Measurements from ENCODE around the gene WBP1. TPM values are rescaled to one million over a fixed set of nuclear protein-coding genes. Genes with fewer than 3 reads are reported as not detected.
"Not testable (repeated sequence)": the region's sequence is repeated elsewhere in the genome, so short reads cannot be mapped to it uniquely, and the experiment has no call there.

The WBP1 gene
- total RNA-seq, 5 donors from 2014 or later (not counting 1 experiment from before 2014, with no cell fraction given), result 80.2 to 104 (median 98.2) TPM

DNA sequence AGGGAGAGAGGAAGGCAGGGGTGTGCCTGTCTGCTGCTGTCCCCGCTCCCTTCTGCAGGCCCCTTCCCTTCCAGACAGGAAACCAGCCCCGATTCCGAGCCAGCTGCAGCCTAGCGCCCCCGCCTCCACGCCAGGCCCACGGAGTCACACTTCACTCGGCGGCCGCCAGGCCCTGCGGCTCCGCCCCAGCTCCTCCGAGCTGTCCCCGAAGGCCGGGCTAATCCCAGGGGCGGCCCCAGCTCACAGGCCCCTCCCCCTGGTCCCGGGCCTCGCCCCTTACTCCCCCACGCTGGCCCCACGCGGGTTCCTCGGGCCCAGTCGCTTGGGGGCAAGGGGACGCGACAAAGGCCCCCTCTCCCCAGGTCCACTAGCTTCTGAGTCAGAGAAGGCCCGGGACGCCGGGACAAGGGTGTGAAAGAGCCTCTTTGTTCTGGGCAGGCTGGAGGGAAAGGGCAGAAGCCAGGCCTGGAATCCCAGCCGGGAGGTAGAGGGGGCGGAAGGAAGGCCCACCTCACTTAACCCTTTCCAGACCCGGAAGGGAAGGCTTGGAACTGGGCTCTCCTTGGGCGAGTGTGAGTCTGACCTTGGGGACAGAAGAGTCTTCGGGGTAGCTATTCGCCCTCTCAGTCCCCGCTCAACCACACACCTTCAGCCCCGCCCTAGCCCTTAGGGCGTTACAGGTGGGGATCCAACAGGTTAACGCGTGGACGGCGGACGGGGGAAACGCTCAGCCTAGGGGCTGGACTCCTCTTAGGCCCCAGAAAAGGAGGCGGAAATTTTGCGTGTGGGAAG, 17.7 kb upstream of the WBP1 start:
- DNase-seq, result peak in 13 of 35 experiments; percentile 10 to 53 (median 33)
- no peak overlapping the region for H3K27ac ChIP-seq (ENCODE audit: low read length)
- CTCF ChIA-PET, result no interaction called here
- no peaks in the 10 kb centered on the region for H3K36me3 ChIP-seq (ENCODE audit: control insufficient read depth in 2 of 2, extremely low read depth in 1 of 2, insufficient read depth in 1 of 2, low read length in 1 of 2)
- ATAC-seq (replicated peaks in 1 of 4), result peak; percentile 65 to 80 (median 69)
- H3K9me3 ChIP-seq, result no peaks in the 10 kb centered on the region
- no peak overlapping the region for H3K27ac Mint-ChIP-seq
- WGBS (ENCODE audit: insufficient coverage), result 46% methylated on average over 32 of the region's 45 CpGs
- H3K27me3 Mint-ChIP-seq, result peaks cover 21 to 41% of the 10 kb centered on the region in 2 donors
- POLR2A ChIA-PET, result interaction anchor here (0.9 to 1.0 kb wide), 2 partner anchors 17 to 18 kb away, joined by 3 read pairs; partner anchors contain the start of gene WBP1 (in 1 of the 2)
- H3K4me1 ChIP-seq (ENCODE audit: control insufficient read depth in 1 of 2, extremely low read depth in 1 of 2, insufficient read depth in 2 of 2, low read length in 2 of 2), result peaks cover 0 to 26% of the 10 kb centered on the region in 2 experiments
- H3K9me3 Mint-ChIP-seq, result no peaks in the 10 kb centered on the region
- H3K27me3 ChIP-seq (replicated peaks in 1 of 2; ENCODE audit: control insufficient read depth in 2 of 2, extremely low read depth in 1 of 2, insufficient read depth in 2 of 2, low read length in 1 of 2), result peaks cover 4 to 54% of the 10 kb centered on the region in 2 experiments
- peak overlapping the region; percentile 15 to 56 for H3K4me3 ChIP-seq (ENCODE audit: control insufficient read depth in 1 of 2, extremely low read depth in 1 of 2, low read length in 1 of 2)
- H3K36me3 Mint-ChIP-seq, result no peaks in the 10 kb centered on the region
- H3K4me1 Mint-ChIP-seq, result peaks cover 13 to 15% (median 14%) of the 10 kb centered on the region in 3 donors
- H3K4me3 Mint-ChIP-seq, result peak overlapping the region; percentile 34 to 59 (median 51)

DNA sequence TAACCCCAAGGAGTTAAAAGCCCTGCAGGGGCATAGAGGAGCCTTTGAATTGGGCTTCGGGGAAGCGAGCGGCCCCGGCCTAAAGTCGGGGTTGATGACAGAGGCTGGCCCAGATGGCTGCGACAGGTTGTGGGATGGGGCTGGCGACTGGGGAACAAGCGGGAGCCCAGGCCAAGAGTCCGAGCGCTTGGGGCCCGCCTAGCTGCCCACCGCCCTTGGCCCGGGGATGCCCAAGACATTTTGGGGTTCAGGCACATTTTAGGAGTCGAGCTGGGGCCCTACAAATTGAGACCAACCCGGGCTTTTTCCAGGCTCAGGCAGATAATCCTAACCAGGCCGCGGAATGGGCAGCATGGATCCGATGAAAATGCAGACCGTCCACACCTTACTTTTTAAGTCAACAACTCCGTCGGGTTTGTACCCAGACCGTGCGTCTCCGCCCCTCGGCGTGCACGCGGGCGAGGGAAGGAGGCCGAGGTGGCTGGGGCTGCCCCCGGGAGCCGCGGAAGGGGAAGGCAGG, 17.0 kb upstream of the WBP1 start:
- POLR2A ChIA-PET, result interaction anchor here in 1 of 2 donors (0.9 kb wide), 1 partner anchor 17 kb away, joined by 3 read pairs; the partner anchor contains the start of gene WBP1
- peak overlapping the region; percentile 16 to 35 for H3K4me3 ChIP-seq (ENCODE audit: control insufficient read depth in 1 of 2, extremely low read depth in 1 of 2, low read length in 1 of 2)
- no peak overlapping the region for H3K27ac Mint-ChIP-seq

DNA sequence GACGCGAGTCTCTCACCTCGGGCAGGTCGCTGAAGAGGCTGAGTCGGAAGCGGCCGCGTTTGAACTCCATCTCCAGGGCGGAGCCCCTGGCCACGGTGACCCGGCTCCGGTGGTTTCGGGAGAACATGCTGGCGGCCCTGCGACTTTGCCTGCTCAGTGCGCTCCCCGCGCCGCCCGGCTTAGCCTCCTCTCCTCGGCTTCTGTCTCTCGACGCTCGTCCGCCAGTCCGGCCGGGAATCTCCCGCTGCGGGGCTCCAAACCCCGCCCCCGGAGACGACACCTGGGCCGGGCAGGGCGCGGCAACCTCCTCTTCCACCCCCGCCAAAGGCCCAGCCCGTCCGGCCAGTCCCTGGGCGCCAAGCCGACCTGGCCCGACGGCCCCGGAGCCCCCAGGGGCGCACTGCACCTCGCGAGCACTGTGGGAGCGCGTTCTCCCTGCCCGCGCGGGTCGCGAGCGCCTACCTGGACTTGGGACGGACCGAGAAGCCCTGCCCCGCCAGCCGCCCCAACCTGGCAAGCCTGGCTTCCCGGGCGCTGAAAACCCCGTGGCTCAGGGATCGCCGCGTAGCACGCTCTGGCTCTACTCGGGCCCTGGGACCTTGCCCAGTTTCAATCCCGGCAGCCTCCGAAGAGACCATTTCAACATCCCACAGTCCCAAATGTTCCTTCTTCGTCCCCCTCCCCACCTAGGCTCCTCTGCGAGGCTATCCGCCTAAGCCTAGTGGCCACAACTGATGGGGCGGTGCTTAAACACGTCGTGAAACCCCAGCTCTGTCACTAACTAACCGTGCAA, 16.4 kb upstream of the WBP1 start, which contains the start of gene RTKN:
Gene RTKN, minus strand, starts transcription at position 248 of the 793 bp plus-strand sequence. Its CDS starts 121 bp downstream, at position 127.
- no peaks in the 10 kb centered on the region for H3K36me3 Mint-ChIP-seq
- Histone ChIP-seq H3K27ac (ENCODE audit: low read length) (no peak within 1 kb of the TSS), H3K4me1 (ENCODE audit: control insufficient read depth in 1 of 2, extremely low read depth in 1 of 2, insufficient read depth in 2 of 2, low read length in 2 of 2) (peaks cover 0 to 26% of the 10 kb centered on the region in 2 experiments), H3K9me3 (no peaks in the 10 kb centered on the region), H3K36me3 (ENCODE audit: control insufficient read depth in 2 of 2, extremely low read depth in 1 of 2, insufficient read depth in 1 of 2, low read length in 1 of 2) (no peaks in the 10 kb centered on the region), H3K4me3 (ENCODE audit: control insufficient read depth in 1 of 2, extremely low read depth in 1 of 2, low read length in 1 of 2) (peak within 1 kb of the TSS; percentile 16 to 56), H3K27me3 (replicated peaks in 1 of 2; ENCODE audit: control insufficient read depth in 2 of 2, extremely low read depth in 1 of 2, insufficient read depth in 2 of 2, low read length in 1 of 2) (peaks cover 4 to 54% of the 10 kb centered on the region in 2 experiments)
- ChIA-PET POLR2A (no interaction called here), CTCF (interaction anchor here in 1 of 2 donors (0.7 kb wide), 1 partner anchor 31 kb away, joined by 3 read pairs; no protein-coding TSS in a partner anchor)
- peak within 1 kb of the TSS; percentile 56 to 77 (median 59) for H3K4me3 Mint-ChIP-seq
- ATAC-seq (replicated peaks in 1 of 4) (peak; percentile 41 to 52 (median 48)), DNase-seq (peak in 9 of 35 experiments; percentile 9 to 50 (median 26))
- H3K27ac Mint-ChIP-seq, result no peak within 1 kb of the TSS
- 21% methylated on average over 74 of the region's 75 CpGs for WGBS (ENCODE audit: insufficient coverage)
- peaks cover 13 to 15% (median 14%) of the 10 kb centered on the region in 3 donors for H3K4me1 Mint-ChIP-seq
- peaks cover 21 to 41% of the 10 kb centered on the region in 2 donors for H3K27me3 Mint-ChIP-seq
- H3K9me3 Mint-ChIP-seq, result no peaks in the 10 kb centered on the region

More for the DNA sequence above, 17.0 kb upstream of the WBP1 start:
- Mint-ChIP-seq H3K9me3 (no peaks in the 10 kb centered on the region), H3K4me1 (peaks cover 13 to 15% (median 14%) of the 10 kb centered on the region in 3 donors), H3K36me3 (no peaks in the 10 kb centered on the region), H3K4me3 (peak overlapping the region; percentile 51 to 59 (median 56)), H3K27me3 (peaks cover 21 to 41% of the 10 kb centered on the region in 2 donors)
- Histone ChIP-seq H3K27me3 (replicated peaks in 1 of 2; ENCODE audit: control insufficient read depth in 2 of 2, extremely low read depth in 1 of 2, insufficient read depth in 2 of 2, low read length in 1 of 2) (peaks cover 4 to 54% of the 10 kb centered on the region in 2 experiments), H3K4me1 (ENCODE audit: control insufficient read depth in 1 of 2, extremely low read depth in 1 of 2, insufficient read depth in 2 of 2, low read length in 2 of 2) (peaks cover 0 to 26% of the 10 kb centered on the region in 2 experiments), H3K9me3 (no peaks in the 10 kb centered on the region), H3K36me3 (ENCODE audit: control insufficient read depth in 2 of 2, extremely low read depth in 1 of 2, insufficient read depth in 1 of 2, low read length in 1 of 2) (no peaks in the 10 kb centered on the region), H3K27ac (ENCODE audit: low read length) (no peak overlapping the region)
- WGBS (ENCODE audit: insufficient coverage), result 52% methylated on average over 31 of the region's 33 CpGs
- no peak for ATAC-seq (replicated peaks in 1 of 4)
- no peak for DNase-seq
- CTCF ChIA-PET, result no interaction called here

DNA sequence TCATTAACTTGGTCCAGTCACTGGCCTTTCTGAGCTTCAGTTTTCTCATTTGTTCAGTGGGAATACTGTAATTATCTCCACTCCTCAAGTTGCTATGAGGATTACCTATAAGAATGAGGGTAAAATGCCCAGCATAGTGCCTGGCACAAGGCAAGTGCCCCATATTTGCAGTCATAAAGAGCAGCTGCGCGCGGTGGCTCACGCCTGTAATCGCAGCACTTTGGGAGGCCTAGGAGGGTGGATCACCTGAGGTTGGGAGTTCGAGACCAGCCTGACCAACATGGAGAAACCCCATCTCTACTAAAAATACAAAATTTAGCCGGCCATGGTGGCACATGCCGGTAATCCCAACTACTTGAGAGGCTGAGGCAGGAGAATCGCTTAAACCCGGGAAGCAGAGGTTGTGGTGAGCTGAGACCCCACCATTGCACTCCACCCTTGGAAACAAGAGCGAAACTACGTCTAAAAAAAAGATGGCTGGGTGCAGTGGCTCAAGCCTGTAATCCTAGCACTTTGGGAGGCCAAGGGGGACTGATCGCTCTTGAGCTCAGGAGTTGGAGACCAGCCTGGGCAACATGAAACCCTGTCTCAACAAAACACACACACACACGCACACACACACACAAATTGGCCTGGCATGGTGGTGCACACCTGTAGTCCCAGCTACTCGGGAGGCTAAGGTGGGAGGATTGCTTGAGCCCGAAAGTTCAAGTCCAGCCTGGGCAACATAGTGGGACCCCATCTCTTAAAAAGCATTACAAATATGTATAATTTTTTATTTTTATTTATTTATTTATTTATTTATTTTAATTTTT, 15.5 kb upstream of the WBP1 start:
- H3K27me3 ChIP-seq (replicated peaks in 1 of 2; ENCODE audit: control insufficient read depth in 2 of 2, extremely low read depth in 1 of 2, insufficient read depth in 2 of 2, low read length in 1 of 2), result peaks cover 4 to 54% of the 10 kb centered on the region in 2 experiments
- Mint-ChIP-seq H3K4me1 (peaks cover 13 to 15% (median 14%) of the 10 kb centered on the region in 3 donors), H3K4me3 (peak overlapping the region; percentile 56 to 77 (median 59)), H3K27me3 (peaks cover 21 to 44% of the 10 kb centered on the region in 2 donors)
- 100% methylated on average over 2 of the region's 16 CpGs for WGBS (ENCODE audit: insufficient coverage)
- H3K36me3 Mint-ChIP-seq; H3K27ac ChIP-seq (ENCODE audit: low read length); DNase-seq; H3K9me3 ChIP-seq; H3K9me3 Mint-ChIP-seq; H3K27ac Mint-ChIP-seq; ATAC-seq (replicated peaks in 1 of 4); POLR2A ChIA-PET; H3K36me3 ChIP-seq (ENCODE audit: control insufficient read depth in 2 of 2, extremely low read depth in 1 of 2, insufficient read depth in 1 of 2, low read length in 1 of 2): not testable (repeated sequence)
- peaks cover 0 to 26% of the 10 kb centered on the region in 2 experiments for H3K4me1 ChIP-seq (ENCODE audit: control insufficient read depth in 1 of 2, extremely low read depth in 1 of 2, insufficient read depth in 2 of 2, low read length in 2 of 2)
- CTCF ChIA-PET, result interaction anchor here in 1 of 2 donors (0.7 kb wide), 1 partner anchor 31 kb away, joined by 3 read pairs; no protein-coding TSS in a partner anchor
- peak overlapping the region in 1 of 2 donors; percentile 35 for H3K4me3 ChIP-seq (ENCODE audit: control insufficient read depth in 1 of 2, extremely low read depth in 1 of 2, low read length in 1 of 2)

DNA sequence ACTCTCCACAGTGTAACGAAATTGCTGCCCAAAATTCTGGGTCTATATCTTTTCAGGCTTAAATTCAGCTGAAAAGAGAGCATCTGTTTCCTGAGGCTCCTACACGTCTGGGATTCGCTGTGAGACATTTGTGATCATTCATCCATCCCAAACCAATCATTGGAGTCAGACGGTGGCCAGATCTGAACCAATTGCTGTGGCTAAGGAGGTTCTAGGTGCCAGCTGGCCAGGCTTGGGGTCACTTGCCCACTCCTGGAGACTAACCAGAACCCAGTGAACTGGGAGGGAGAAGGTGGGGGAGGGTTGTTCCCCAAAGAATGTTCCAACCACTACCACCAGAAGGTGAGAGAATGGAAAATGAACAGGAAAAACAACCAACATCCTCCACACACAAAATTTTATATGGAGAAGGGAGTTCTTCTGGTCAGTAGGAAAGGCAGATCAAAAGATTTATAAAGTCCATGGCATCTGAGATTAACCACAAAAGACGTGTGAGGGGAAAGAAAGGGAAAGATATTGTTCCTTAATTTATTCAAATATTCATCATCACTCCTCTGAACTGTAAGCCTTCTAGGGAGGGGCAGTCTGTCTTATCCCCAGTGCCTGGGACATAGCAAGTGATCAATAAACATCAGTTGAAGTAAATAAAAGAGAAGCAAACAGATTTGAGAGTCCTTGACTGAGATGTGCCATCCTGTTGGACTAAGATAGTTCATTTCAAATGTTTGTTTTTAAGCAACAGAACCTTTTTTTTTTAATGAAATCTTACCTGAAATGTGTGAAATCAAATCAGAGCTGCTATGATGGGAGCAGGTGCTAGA, 13.5 kb upstream of the WBP1 start:
- no peaks in the 10 kb centered on the region for H3K36me3 Mint-ChIP-seq
- no peaks in the 10 kb centered on the region for H3K36me3 ChIP-seq (ENCODE audit: control insufficient read depth in 2 of 2, extremely low read depth in 1 of 2, insufficient read depth in 1 of 2, low read length in 1 of 2)
- no peaks in the 10 kb centered on the region for H3K9me3 Mint-ChIP-seq
- peaks cover 0 to 26% of the 10 kb centered on the region in 2 experiments for H3K4me1 ChIP-seq (ENCODE audit: control insufficient read depth in 1 of 2, extremely low read depth in 1 of 2, insufficient read depth in 2 of 2, low read length in 2 of 2)
- ATAC-seq (replicated peaks in 1 of 4) (no peak), DNase-seq (no peak)
- H3K27me3 ChIP-seq (replicated peaks in 1 of 2; ENCODE audit: control insufficient read depth in 2 of 2, extremely low read depth in 1 of 2, insufficient read depth in 2 of 2, low read length in 1 of 2), result peaks cover 4 to 44% of the 10 kb centered on the region in 2 experiments
- H3K27ac Mint-ChIP-seq, result no peak overlapping the region
- POLR2A ChIA-PET, result interaction anchor here in 1 of 2 donors (0.6 kb wide), 1 partner anchor 64 kb away, joined by 3 read pairs; no protein-coding TSS in a partner anchor
- H3K4me1 Mint-ChIP-seq, result peaks cover 13 to 15% (median 13%) of the 10 kb centered on the region in 3 donors
- no peak overlapping the region for H3K4me3 ChIP-seq (ENCODE audit: control insufficient read depth in 1 of 2, extremely low read depth in 1 of 2, low read length in 1 of 2)
- 38% methylated on average over 1 of the region's 5 CpGs for WGBS (ENCODE audit: insufficient coverage)
- H3K27me3 Mint-ChIP-seq, result peaks cover 13 to 31% of the 10 kb centered on the region in 2 donors
- H3K4me3 Mint-ChIP-seq, result no peak overlapping the region
- CTCF ChIA-PET, result interaction anchor here in 1 of 2 donors (0.6 kb wide), 1 partner anchor 227 kb away, joined by 3 read pairs; no protein-coding TSS in a partner anchor
- H3K9me3 ChIP-seq, result no peaks in the 10 kb centered on the region
- H3K27ac ChIP-seq (ENCODE audit: low read length), result no peak overlapping the region
